AG09309 (cell line): ENCODE data around the gene UNKL.
A peak's percentile ranks its signal among the peaks of the same experiment; 100 is the strongest.

Experiments
- DNase-seq: peaks from one replicate; pipeline ENCODE4 v3.0.0-alpha.2; 2010; ENCODE audit warnings: low read depth
- H3K4me3 ChIP-seq: 2 replicates; pipeline ENCODE4 v1.5.1; 2011; ENCODE audit warnings: mild to moderate bottlenecking, low read depth, low read length, moderate library complexity; ENCODE audit not compliant: control insufficient read depth
- TF ChIP-seq, protein P1 (sequence below): IDR thresholded peaks from 2 replicates; pipeline ENCODE4 v1.5.1; 2011; ENCODE audit warnings: mild to moderate bottlenecking, low read depth, low read length, inconsistent platforms; ENCODE audit not compliant: insufficient read depth, control insufficient read depth; ENCODE audit errors: missing control alignments

Gene UNKL

DNA sequence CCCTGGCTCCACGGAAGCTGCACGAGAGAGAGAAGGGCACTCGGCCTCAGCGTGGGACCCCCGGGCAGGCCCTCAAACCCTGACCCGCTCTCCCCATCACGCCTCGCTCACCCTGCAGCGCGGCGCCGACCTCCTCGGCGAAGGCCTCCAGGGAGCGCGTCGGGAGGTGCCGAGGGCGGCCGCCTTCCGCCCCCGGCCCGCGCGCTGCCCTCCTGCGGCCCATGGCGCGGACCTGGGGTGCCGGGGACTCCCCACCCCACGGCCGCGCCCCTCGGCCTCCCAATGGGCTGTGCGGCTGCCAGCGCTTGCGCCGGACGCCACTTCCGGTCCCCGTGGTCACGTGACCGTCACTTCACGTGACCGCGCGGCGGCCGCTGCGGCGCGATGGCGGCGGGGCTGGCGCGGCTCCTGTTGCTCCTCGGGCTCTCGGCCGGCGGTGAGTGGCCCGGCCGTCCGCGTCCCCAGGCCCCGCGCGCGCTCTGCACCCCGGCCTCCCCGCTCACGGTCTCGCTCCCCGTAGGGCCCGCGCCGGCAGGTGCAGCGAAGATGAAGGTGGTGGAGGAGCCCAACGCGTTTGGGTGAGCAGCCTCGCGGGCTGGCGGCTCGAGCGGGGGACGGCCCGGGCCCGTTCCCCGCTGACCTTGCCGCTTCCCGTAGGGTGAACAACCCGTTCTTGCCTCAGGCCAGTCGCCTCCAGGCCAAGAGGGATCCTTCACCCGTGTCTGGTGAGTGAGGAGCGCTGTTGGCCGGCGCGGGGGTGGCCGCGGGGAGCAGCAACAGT is 62.7 kb downstream of the UNKL start, which contains the start of the genes GNPTG and TSR3:
Gene GNPTG (plus strand): TSS at position 350 of the 781 bp plus-strand sequence. CDS start 35 bp downstream, at position 385.
Gene TSR3 (minus strand): TSS at position 297 of the 781 bp plus-strand sequence. CDS start 74 bp downstream, at position 223.
- TF ChIP-seq, protein P1, sequence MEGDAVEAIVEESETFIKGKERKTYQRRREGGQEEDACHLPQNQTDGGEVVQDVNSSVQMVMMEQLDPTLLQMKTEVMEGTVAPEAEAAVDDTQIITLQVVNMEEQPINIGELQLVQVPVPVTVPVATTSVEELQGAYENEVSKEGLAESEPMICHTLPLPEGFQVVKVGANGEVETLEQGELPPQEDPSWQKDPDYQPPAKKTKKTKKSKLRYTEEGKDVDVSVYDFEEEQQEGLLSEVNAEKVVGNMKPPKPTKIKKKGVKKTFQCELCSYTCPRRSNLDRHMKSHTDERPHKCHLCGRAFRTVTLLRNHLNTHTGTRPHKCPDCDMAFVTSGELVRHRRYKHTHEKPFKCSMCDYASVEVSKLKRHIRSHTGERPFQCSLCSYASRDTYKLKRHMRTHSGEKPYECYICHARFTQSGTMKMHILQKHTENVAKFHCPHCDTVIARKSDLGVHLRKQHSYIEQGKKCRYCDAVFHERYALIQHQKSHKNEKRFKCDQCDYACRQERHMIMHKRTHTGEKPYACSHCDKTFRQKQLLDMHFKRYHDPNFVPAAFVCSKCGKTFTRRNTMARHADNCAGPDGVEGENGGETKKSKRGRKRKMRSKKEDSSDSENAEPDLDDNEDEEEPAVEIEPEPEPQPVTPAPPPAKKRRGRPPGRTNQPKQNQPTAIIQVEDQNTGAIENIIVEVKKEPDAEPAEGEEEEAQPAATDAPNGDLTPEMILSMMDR, result no peak

DNA sequence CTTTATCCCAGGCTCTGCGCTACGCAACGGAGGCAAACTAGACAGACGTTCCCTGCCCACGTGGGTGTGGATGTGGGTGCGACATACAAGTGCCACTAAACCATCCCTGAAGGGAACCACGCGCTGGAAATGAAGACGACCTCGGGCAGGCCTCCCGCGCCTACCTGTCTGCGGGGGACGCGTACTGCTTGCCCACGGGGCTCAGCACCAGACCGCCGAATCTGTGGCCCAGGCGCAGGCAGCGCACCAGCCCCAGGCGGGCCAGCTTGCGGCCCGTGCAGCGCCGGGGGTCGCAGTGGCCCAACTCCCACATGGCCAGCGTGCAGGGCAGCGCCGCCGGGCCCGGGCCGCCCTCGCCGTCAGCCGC is 63.3 kb downstream of the UNKL start:
- peak overlapping the region; percentile 98 for H3K4me3 ChIP-seq
- DNase-seq, result no peak
- TF ChIP-seq, protein P1, result no peak

More for the DNA sequence above, 62.7 kb downstream of the UNKL start, which contains the start of the genes GNPTG and TSR3:
- peak within 1 kb of the TSS; percentile 98 for H3K4me3 ChIP-seq
- DNase-seq, result peak; percentile 69

DNA sequence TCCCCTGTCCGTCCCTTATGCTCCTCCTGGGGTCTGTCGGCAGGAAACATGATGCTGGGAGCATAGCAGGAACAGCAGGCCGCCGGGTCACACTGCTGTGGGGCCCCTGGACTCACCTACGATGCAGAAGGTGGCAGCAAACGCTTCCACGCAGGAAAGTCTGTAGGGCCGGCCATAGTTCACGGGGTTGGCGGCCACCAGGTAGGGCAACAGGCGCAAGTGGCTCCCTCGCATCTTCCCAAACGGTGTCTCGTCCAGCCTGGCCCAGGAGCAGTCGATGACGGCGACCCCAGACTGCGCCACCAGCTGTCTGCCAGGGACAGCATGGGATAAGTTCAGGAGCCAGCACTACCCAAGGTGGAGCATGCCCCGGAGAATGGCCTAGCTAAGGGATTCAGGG is 63.8 kb downstream of the UNKL start:
- TF ChIP-seq, protein P1, result no peak
- DNase-seq, result no peak

DNA sequence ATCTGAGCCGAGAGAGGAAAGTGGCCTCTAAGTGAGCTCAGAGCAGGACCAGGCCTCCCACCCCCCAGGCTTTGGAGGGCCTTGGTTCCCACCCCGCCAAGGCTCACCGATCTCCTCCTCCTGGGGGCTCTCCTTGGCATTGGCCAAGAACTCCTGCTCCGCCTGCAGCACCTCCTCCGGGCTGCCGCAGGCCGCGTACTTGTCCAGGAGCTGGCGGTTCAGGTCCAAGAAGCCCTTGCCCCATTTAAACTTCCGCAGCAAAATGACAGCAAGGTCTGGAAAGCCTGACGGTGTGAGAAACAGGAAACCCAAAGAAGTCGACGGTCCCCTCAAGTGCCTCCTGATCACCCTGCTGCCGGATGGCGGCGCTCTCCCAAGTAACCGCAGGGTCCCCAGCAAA is 64.6 kb downstream of the UNKL start:
- no peak overlapping the region for H3K4me3 ChIP-seq
- no peak for DNase-seq

More for the DNA sequence above, 63.8 kb downstream of the UNKL start:
- H3K4me3 ChIP-seq, result peak overlapping the region; percentile 98

DNA sequence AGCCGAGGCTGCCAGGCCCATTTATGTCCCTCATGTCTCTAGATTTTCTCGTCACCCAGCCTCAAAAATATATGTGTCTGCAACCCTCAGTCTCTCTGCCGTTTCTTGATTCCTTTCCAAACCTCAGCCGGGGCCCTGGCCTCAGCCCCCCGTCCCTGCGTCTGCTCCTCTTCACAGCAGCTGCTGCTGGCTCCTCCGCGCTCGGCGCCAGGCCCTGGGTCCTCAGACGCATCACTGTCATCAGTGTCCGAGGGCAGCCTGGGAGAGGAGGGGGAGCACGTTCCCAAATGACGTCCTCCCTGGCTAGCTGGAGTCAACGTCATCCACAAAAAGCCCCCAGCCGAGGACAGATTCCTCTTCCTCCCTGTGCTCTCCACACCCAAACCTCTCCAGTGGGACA is 65.2 kb downstream of the UNKL start:
- H3K4me3 ChIP-seq, result no peak overlapping the region
- TF ChIP-seq, protein P1, result no peak
- no peak for DNase-seq

More for the DNA sequence above, 64.6 kb downstream of the UNKL start:
- TF ChIP-seq, protein P1, result no peak

DNA sequence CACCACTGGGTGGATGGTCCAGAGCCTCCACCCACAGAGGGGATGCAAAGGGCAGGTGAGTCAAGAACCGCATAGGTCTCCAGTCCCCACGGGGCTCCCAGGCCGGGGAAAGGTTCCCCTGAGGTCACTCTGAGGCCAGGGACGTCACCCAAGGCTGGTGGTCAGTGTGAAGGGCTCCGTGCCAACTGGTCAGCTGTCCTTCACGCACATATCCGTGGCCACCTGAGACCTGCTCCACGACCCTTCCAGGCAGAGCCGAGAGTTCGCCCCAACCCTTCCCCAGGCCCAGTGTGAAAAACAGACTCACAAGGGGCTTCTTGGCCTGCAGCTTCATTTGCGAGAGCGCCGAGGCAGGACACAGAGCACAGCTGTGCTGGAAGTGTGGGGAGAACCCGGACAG is 65.6 kb downstream of the UNKL start:
- DNase-seq, result no peak
- TF ChIP-seq, protein P1, result no peak
- no peak overlapping the region for H3K4me3 ChIP-seq
